ENCODE measurements around the gene MALRD1.

- TF ChIP-seq POLR2A (IDR thresholded peaks at IDR 0.05; ENCODE audit: low read depth, low read length) (no peak), TAF1 (IDR thresholded peaks at IDR 0.05; ENCODE audit: low read depth, low read length) (no peak), POLR2AphosphoS5 (IDR thresholded peaks at IDR 0.05; ENCODE audit: low read depth, low read length) (no peak), POU2F2 (IDR thresholded peaks at IDR 0.05; ENCODE audit: low read depth, low read length) (no peak)
Observed at GRCh38 chr10:19710600-19710999, 662.0 kb downstream of the MALRD1 start.

Data from GM12891 (cell line).